OCI-LY7 (cell line): ENCODE results near the gene PSAP.

Source experiments
- EZH2phosphoT487 ChIP-seq: fragments of 200-600 bp; sonication (generic); IDR thresholded peaks from 2 replicates; pipeline ENCODE4 v1.6.1; 2018; ENCODE audit warnings: low read depth, borderline replicate concordance, mild to moderate bottlenecking, mixed run types, antibody characterized with exemption, low read length, moderate library complexity, mixed read lengths
- TF ChIP-seq, protein P1 (sequence below): fragments of 200-600 bp; sonication (generic); conservative IDR thresholded peaks from 2 replicates; pipeline ENCODE4 v1.5.1; 2014; ENCODE audit warnings: mild to moderate bottlenecking, antibody characterized with exemption, low read length, moderate library complexity, mixed read lengths

DNA sequence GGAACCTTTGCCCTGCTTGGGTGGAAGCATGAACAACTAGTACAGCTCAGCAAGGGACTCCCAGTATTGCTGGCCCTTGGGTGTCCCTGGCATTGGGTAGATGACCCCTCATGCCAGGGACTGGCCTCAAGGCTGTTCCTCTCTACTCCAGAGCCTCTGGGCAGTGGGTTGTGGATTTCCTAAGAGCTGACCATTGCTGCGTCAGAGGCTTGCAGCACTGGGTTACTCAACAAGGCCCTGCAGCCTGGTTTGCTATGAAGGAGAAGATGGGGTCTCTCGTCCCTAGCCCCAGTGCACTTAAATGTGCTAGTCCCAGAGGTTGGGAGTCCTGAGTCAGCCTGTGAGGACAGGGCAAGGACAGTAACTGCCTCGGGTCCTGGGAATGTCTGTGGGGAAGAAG lies 80.3 kb downstream of the PSAP start:
- TF ChIP-seq, protein P1, sequence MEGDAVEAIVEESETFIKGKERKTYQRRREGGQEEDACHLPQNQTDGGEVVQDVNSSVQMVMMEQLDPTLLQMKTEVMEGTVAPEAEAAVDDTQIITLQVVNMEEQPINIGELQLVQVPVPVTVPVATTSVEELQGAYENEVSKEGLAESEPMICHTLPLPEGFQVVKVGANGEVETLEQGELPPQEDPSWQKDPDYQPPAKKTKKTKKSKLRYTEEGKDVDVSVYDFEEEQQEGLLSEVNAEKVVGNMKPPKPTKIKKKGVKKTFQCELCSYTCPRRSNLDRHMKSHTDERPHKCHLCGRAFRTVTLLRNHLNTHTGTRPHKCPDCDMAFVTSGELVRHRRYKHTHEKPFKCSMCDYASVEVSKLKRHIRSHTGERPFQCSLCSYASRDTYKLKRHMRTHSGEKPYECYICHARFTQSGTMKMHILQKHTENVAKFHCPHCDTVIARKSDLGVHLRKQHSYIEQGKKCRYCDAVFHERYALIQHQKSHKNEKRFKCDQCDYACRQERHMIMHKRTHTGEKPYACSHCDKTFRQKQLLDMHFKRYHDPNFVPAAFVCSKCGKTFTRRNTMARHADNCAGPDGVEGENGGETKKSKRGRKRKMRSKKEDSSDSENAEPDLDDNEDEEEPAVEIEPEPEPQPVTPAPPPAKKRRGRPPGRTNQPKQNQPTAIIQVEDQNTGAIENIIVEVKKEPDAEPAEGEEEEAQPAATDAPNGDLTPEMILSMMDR: no peak
- TF ChIP-seq EZH2phosphoT487: no peak
